Fibroblast of lung (primary cell): ENCODE data around the gene COTL1.

Source experiments
- EZH2 ChIP-seq: IDR thresholded peaks from 2 replicates; pipeline ENCODE4 v1.5.1; 2012; ENCODE audit warnings: low read length, control low read depth, mild to moderate bottlenecking; ENCODE audit errors: missing control alignments
- TF ChIP-seq, protein P1 (sequence below), 2 donors: IDR thresholded peaks in 1 of 2; conservative IDR thresholded peaks in 1 of 2; 1 replicate in 1 of 2; 2 replicates in 1 of 2; pipeline ENCODE4 v1.5.1; 2011 to 2012; ENCODE audit warnings: low read length in 2 of 2, control low read depth in 1 of 2, inconsistent platforms in 1 of 2, low read depth in 1 of 2, mild to moderate bottlenecking in 1 of 2

DNA sequence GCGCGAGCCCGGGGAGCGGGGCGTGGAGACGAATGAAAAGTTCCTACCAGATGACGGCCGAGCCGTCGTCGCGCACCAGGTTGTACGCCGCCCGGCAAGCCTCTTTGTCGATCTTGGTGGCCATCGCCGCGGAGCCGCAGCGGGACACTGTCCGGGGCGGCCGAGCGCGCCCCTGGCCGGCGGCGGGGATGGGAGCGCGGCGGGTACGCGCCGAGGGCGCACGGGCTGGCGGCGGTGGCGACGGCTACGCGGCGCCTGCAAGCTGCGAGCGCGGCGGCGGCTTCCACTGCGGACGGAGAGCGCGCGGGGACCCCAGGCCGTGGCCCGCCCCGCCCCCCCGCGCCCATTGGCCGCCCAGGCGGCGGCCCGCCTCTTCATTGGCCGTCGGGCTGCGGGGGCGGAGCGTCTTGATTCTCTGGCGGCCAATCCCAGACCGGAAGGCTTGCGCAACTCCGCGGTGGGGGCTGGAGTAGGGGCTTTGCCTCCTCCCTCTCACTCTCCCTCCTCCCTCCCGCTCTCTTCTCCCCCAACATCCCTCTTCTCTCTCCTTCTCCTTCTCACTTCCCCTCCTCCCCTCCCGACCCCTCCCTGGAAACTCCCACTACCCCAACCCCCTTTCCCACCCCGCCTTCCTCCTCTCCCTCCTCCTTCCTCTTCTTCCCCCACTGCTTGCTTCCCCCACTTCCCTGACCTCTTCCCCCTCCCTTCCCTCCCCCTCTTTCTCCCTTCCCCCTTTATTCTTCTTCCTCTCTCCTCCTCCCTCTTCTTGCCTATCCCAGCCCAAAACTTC, at the start of gene COTL1:
- TF ChIP-seq, protein P1, sequence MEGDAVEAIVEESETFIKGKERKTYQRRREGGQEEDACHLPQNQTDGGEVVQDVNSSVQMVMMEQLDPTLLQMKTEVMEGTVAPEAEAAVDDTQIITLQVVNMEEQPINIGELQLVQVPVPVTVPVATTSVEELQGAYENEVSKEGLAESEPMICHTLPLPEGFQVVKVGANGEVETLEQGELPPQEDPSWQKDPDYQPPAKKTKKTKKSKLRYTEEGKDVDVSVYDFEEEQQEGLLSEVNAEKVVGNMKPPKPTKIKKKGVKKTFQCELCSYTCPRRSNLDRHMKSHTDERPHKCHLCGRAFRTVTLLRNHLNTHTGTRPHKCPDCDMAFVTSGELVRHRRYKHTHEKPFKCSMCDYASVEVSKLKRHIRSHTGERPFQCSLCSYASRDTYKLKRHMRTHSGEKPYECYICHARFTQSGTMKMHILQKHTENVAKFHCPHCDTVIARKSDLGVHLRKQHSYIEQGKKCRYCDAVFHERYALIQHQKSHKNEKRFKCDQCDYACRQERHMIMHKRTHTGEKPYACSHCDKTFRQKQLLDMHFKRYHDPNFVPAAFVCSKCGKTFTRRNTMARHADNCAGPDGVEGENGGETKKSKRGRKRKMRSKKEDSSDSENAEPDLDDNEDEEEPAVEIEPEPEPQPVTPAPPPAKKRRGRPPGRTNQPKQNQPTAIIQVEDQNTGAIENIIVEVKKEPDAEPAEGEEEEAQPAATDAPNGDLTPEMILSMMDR (conservative IDR thresholded peaks at IDR 0.05 in 1 of 2, IDR thresholded peaks at IDR 0.05 in 1 of 2; ENCODE audit: low read depth in 1 of 2, low read length in 2 of 2), result no peak
- TF ChIP-seq EZH2, result no peak
